Stimulated activated CD8-positive, alpha-beta memory T cell treated with anti-CD3 and anti-CD28 coated beads, Interleukin-15, amount 100 ng/mL, for 4 hours (primary cell): ENCODE data around the gene IL10RA.
"Not testable (repeated sequence)": the region's sequence is repeated elsewhere in the genome, so short reads cannot be mapped to it uniquely, and the experiment has no call there.

Experiments
- DNase-seq, 2 donors: peaks; one replicate each; pipeline ENCODE4 v3.0.0-alpha.2; 2020; ENCODE audit warnings: low read depth in 2 of 2

The IL10RA gene

GRCh38 chr11:117985953-117986887, at the start of gene IL10RA:
Gene IL10RA (plus strand): TSS chr11:117986394. CDS start chr11:117986468, 74 bp downstream.
- DNase-seq: peak; percentile 63 to 73

GRCh38 chr11:117936973-117937372, 49.2 kb upstream of the IL10RA start:
- DNase-seq: no peak

- no peak for DNase-seq
These were observed 45.5 kb upstream of the IL10RA start for GRCh38 chr11:117940736-117941135.

GRCh38 chr11:117941163-117941707, 45.0 kb upstream of the IL10RA start:
- DNase-seq: no peak

GRCh38 chr11:117941976-117942654, 44.1 kb upstream of the IL10RA start:
- DNase-seq: no peak

- no peak for DNase-seq
These were observed 41.6 kb upstream of the IL10RA start for GRCh38 chr11:117944554-117944953.

GRCh38 chr11:117945047-117945810, 41.0 kb upstream of the IL10RA start:
- no peak for DNase-seq

- DNase-seq: no peak
These were observed 39.9 kb upstream of the IL10RA start for GRCh38 chr11:117946156-117946841.

GRCh38 chr11:117946842-117947526, 39.2 kb upstream of the IL10RA start:
- peak; percentile 61 to 68 for DNase-seq

- DNase-seq: not testable (repeated sequence)
These were observed 38.4 kb upstream of the IL10RA start for GRCh38 chr11:117947751-117948150.

- not testable (repeated sequence) for DNase-seq
These were observed 37.7 kb upstream of the IL10RA start for GRCh38 chr11:117948466-117948865.

GRCh38 chr11:117949062-117949461, 37.1 kb upstream of the IL10RA start:
- DNase-seq: no peak

GRCh38 chr11:117950301-117950700, 35.9 kb upstream of the IL10RA start:
- peak in 1 of 2 donors; percentile 56 for DNase-seq

- peak in 1 of 2 donors; percentile 31 for DNase-seq
These were observed 34.9 kb upstream of the IL10RA start for GRCh38 chr11:117950993-117951961.

- DNase-seq: no peak
These were observed 33.0 kb upstream of the IL10RA start for GRCh38 chr11:117953024-117953671.

GRCh38 chr11:117958949-117959348, 27.2 kb upstream of the IL10RA start:
- no peak for DNase-seq

- no peak for DNase-seq
These were observed 26.6 kb upstream of the IL10RA start for GRCh38 chr11:117959438-117960149.

- DNase-seq: no peak
These were observed 25.8 kb upstream of the IL10RA start for GRCh38 chr11:117960406-117960805.
